ENCODE results near the gene PRUNE2. TPM values are rescaled to one million over a fixed set of nuclear protein-coding genes. Genes with fewer than 3 reads are reported as not detected.

The PRUNE2 gene
- total RNA-seq, 1 donor from 2014 or later: under 0.01 TPM

GRCh38 chr9:76629205-76629990, 276.5 kb downstream of the PRUNE2 start:
- DNase-seq (ENCODE audit: low read depth): no peak
- no peak for FAIRE-seq
- Histone ChIP-seq H3K4me3 (ENCODE audit: low read depth, low read length) (no peak overlapping the region), H3K36me3 (ENCODE audit: control insufficient read depth, insufficient read depth, low read length) (no peaks in the 10 kb centered on the region), H3K27me3 (ENCODE audit: control insufficient read depth, insufficient read depth, low read length) (no peaks in the 10 kb centered on the region)
- TF ChIP-seq, protein P1, sequence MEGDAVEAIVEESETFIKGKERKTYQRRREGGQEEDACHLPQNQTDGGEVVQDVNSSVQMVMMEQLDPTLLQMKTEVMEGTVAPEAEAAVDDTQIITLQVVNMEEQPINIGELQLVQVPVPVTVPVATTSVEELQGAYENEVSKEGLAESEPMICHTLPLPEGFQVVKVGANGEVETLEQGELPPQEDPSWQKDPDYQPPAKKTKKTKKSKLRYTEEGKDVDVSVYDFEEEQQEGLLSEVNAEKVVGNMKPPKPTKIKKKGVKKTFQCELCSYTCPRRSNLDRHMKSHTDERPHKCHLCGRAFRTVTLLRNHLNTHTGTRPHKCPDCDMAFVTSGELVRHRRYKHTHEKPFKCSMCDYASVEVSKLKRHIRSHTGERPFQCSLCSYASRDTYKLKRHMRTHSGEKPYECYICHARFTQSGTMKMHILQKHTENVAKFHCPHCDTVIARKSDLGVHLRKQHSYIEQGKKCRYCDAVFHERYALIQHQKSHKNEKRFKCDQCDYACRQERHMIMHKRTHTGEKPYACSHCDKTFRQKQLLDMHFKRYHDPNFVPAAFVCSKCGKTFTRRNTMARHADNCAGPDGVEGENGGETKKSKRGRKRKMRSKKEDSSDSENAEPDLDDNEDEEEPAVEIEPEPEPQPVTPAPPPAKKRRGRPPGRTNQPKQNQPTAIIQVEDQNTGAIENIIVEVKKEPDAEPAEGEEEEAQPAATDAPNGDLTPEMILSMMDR (IDR thresholded peaks at IDR 0.05; ENCODE audit: insufficient read depth, low read length, severe bottlenecking): no peak

DNA sequence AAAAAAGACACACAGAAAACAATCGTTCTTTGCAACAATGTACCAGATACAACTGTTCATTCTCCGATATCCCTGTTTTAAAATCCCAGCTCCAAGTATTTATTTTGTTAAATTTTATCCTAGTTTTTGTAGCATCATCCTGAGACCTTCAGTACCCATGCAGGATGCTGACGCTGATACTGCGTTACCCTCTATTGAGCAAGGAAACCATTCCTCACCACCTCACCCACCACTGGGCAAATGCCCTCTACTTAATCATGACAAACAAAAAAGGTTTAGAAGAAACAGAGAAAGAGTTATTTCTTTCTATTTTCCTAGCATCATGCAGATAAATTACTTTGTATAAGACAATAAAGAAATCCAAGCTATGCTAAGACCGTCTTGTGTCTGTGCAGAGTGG, 277.8 kb downstream of the PRUNE2 start:
- TF ChIP-seq, protein P1 (IDR thresholded peaks at IDR 0.05; ENCODE audit: insufficient read depth, low read length, severe bottlenecking): no peak
- FAIRE-seq (no peak), DNase-seq (ENCODE audit: low read depth) (no peak)
- no peaks in the 10 kb centered on the region for H3K36me3 ChIP-seq (ENCODE audit: control insufficient read depth, insufficient read depth, low read length)
- H3K27me3 ChIP-seq (ENCODE audit: control insufficient read depth, insufficient read depth, low read length): no peaks in the 10 kb centered on the region
- H3K4me3 ChIP-seq (ENCODE audit: low read depth, low read length): no peak overlapping the region

- TF ChIP-seq, protein P1 (IDR thresholded peaks at IDR 0.05; ENCODE audit: insufficient read depth, low read length, severe bottlenecking): no peak
- FAIRE-seq (no peak), DNase-seq (ENCODE audit: low read depth) (no peak)
- Histone ChIP-seq H3K27me3 (ENCODE audit: control insufficient read depth, insufficient read depth, low read length) (no peaks in the 10 kb centered on the region), H3K4me3 (ENCODE audit: low read depth, low read length) (no peak overlapping the region), H3K36me3 (ENCODE audit: control insufficient read depth, insufficient read depth, low read length) (no peaks in the 10 kb centered on the region)
Observed at GRCh38 chr9:76626980-76627379, 278.9 kb downstream of the PRUNE2 start.

GRCh38 chr9:76626141-76626540, 279.8 kb downstream of the PRUNE2 start:
- Histone ChIP-seq H3K27me3 (ENCODE audit: control insufficient read depth, insufficient read depth, low read length) (no peaks in the 10 kb centered on the region), H3K4me3 (ENCODE audit: low read depth, low read length) (no peak overlapping the region), H3K36me3 (ENCODE audit: control insufficient read depth, insufficient read depth, low read length) (no peaks in the 10 kb centered on the region)
- TF ChIP-seq, protein P1 (IDR thresholded peaks at IDR 0.05; ENCODE audit: insufficient read depth, low read length, severe bottlenecking): no peak
- FAIRE-seq (no peak), DNase-seq (ENCODE audit: low read depth) (no peak)

- Histone ChIP-seq H3K36me3 (ENCODE audit: control insufficient read depth, insufficient read depth, low read length) (no peaks in the 10 kb centered on the region), H3K4me3 (ENCODE audit: low read depth, low read length) (no peak overlapping the region), H3K27me3 (ENCODE audit: control insufficient read depth, insufficient read depth, low read length) (no peaks in the 10 kb centered on the region)
- no peak for DNase-seq (ENCODE audit: low read depth)
- no peak for FAIRE-seq
- TF ChIP-seq, protein P1 (IDR thresholded peaks at IDR 0.05; ENCODE audit: insufficient read depth, low read length, severe bottlenecking): no peak
Observed at GRCh38 chr9:76624391-76625048, 281.4 kb downstream of the PRUNE2 start.

Data from bronchial epithelial cell (primary cell).